H4 (cell line): ENCODE measurements around the gene TBL1XR1. TPM values are rescaled to one million over a fixed set of nuclear protein-coding genes. Genes with fewer than 3 reads are reported as not detected.

Source experiments
- DNase-seq: peaks from one replicate; pipeline ENCODE4 v3.0.0-alpha.2; 2015; ENCODE audit warnings: low spot score
- total RNA-seq: library from RNA; depleted of rRNA; stranded (reverse); fragments of >200 nt; shearing (Covaris generic); gene quantifications from 2 replicates; pipeline ENCODE4 v1.2.3, GENCODE V29; 2014

The TBL1XR1 gene
- total RNA-seq, 1 experiment from 2014 or later = 118 TPM

DNA sequence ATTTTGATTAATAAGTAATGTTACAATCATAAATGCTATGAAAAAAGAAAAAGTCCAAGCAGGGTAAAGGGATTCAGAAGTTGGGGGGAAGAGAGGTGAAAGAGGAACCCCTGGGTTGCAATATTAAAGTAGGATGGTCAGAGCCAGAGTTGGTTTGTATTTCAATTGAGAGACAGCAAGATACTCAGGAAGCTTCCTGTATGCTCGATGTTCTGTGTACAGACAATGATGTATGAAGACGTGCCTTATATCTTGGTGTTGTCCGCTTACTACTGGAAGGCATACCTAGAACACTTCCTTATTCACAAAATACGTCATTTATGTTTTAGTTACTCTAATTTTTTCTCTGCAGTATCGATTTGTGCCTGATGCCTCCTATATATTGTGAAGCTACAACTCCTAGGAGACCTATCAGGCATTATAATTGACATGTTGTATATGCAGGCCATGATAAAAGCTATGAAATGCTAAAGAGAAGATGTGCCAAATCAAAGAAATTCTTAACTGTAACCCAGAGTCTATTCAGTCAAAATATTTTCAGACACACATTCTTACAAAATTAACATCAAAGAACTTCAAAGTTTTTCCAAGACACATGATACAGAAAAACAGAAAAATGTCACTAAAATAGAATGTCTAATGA is 87.5 kb downstream of the TBL1XR1 start:
- no peak for DNase-seq

DNA sequence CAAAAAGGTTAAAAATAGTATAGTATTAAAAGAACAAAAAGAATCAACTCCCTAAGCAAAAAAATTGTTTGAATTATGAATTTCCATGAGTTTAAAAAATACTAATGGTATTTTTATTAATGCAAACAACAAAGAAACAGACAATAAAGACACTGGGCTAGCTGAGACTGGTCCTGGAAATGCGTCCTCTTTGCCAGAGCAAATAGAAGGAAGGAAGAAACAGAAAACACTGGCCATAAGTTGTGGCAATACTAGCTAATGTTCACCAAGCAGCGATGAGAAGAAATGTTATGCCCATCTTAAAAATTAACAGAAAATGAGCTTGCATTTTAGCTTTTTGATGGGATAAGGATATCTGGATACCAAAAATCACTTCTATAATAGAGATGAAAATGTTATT is 88.6 kb downstream of the TBL1XR1 start:
- no peak for DNase-seq

DNA sequence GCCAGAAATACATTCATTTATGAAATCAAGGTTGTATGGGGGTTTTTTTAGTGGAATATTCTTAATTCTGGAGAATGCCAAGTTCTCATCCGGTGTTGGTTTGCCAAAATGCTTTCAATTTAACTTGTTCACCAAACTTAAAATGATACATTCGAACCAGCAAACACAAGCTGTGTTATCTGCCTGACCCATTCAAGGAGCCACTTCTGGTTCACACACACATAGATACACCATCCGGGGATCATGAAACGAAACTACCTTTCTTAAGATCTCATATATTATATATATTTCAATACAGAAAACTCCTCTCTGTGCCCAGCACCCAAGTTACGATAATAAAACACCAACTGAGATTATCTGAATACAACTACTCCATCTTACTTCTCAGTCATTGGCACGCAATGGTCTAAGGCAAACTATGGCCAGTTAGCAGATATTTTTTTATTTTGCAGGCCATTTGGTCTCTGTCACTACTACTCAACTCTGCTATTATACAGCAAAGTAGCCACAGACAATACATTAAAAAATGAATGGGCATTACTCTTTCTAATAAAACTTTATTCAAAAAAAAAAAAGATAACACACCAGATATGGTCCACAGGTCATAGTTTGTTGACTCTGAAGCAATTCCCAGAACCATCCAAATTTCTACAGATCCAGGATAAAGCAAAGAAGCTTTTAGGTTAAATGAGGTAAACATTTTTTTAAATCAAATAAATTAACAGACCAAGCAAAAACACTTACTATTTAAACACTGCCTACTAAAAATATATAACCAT is 89.6 kb downstream of the TBL1XR1 start:
- no peak for DNase-seq

DNA sequence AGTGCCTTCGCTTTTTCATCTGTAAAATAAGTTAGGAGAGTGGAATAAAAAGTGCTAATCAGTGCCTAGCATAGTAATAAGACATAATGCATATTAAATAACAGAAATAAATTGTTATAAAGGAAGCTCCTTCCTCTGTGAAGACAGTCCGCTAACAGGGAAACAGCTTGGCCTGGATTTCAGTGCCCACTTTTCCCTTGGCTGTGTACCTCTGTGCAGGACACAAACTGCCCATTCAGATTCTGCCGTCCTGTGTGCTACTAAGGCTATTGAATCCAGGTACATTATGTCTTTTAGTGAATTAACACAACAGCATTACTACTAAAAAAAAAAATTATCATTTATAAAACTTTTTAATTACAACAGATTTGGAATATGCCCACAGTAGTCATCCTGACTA is 90.7 kb downstream of the TBL1XR1 start:
- no peak for DNase-seq

DNA sequence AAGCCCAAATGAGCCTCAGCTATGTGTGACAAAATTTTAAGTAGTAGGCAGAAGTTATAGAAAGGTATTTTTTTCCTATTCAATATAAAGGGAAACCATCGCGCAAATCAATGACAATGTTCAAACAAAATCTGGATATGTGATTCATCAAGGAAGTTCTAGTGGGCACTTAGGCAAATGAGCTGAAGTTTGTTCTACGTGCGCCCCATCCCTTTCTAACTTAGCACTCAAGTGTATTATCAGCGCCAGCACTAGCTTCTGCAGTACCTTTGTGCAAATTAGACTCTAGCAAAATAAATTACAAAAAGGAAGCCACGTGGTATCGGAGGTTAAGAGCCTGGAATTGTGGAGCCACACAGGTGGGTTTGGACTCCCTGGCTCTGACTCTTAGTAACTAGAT is 91.1 kb downstream of the TBL1XR1 start:
- DNase-seq = no peak

DNA sequence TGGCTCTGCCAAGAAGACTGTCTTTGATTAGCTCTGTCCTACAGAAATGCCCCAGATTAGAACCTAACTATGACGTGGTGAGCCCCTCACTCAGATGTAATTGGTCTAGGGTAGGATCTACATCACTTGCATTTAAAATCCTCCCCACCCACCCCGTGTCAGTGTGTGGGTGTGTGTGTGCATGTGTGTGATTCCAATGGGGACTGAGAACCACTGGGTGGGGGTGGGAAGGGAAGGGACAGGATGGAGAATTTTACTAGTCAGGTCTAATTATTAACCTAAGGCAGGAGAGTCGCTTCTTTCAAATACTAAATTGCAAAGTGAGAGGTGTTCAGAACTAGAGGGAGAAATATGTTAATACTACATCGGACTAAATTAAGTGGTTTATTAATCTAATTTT is 91.7 kb downstream of the TBL1XR1 start:
- DNase-seq = no peak

DNA sequence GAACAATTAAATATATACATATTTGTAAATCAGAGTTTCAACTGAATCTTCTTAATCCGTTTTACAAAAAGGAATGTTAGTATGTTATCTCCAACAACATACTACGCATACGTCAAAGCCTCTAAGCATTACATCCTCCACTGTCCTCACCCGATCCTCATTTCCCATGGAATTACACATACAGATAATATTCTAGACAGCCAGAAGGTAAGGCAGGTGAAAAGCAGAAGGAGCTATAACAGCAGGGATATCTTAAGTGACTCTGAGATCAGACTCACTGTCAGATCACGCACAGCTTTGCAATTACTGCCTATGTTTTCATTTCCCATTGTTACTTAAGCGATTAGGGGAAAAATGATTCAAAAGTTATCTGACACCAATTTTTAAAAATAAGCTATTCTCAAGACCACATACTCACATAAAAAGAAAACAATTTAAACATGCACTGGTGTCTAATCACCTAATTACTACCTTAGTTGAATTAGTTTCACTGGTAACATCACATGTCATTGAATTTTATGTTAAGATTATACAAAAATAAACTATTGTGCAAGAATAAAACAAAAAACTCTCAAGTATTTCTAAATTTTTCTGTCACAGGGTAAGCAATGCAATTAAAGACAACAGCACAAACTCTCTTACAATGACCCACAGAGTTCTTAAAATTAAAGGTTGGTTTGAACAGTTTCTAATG is 92.8 kb downstream of the TBL1XR1 start:
- DNase-seq = no peak

DNA sequence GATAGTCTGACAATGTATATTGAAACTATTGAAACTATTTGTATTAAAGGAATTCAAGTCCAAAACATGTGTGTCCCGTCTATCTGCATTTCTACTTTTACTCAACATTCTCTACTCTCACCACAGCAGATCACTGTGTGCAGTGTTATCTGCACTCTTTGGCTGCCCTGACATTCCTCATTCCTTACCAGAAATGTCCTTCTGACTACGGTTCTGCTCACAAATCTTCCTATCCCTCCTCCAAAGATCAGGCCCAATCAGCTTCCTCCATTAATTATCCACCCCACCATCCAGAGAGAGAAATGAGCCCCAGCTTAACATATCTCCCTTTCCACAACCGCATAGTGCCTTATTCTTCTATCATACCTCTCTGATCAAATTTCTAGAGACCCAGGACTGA is 94.7 kb downstream of the TBL1XR1 start:
- no peak for DNase-seq

DNA sequence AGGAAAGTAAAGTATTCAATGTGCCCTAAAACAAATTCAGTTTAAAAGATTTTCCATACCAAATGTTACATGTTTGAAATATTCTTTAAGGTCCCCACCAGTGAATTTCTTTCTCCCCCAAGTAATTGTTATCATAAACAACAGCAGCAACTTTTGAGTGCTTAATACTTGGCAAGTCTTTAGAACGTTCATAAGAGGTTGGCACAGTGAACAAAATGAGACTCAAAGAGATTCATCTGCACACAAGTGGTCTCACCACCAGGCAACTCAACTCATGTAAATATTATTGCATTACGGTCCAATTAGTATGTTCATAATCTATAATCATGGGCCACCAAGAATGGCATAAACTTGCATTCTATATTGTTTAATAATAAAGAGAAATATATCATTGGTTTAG is 98.7 kb downstream of the TBL1XR1 start:
- DNase-seq = no peak

DNA sequence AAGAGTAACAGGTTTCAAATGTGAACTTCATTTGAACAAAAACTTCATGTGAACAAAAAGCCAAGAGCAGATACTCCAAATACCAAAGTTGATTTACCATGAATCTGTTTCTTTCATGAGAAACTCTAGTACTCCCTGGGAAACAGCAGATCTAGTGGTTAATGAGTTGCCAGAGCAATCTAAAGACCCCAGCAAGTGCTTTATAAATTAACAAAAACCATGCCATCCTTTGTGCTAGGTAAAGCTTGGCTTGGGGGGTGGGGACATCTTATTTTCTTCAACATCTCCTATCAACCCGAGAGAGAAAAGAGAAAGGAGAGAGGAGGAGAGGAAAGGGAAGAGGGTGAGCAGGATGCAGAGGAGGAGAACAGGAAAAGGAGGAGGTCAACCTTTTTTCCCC is 100.7 kb downstream of the TBL1XR1 start:
- DNase-seq = no peak

DNA sequence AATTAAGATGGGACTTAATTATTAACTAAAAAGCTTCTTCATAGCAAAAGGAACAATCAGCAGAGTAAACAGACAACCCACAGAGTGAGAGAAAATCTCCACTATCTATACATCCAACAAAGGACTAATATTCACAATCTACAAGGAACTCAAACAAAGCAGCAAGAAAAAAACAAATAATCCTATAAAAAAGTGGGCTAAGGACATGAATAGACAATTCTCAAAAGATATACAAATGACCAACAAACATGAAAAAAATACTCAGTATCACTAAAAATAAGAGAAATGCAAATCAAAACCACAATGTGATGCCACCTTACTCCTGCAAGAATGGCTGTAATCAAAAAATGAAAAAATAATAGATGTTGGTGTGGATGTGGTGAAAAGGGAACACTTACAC is 103.3 kb downstream of the TBL1XR1 start:
- no peak for DNase-seq

DNA sequence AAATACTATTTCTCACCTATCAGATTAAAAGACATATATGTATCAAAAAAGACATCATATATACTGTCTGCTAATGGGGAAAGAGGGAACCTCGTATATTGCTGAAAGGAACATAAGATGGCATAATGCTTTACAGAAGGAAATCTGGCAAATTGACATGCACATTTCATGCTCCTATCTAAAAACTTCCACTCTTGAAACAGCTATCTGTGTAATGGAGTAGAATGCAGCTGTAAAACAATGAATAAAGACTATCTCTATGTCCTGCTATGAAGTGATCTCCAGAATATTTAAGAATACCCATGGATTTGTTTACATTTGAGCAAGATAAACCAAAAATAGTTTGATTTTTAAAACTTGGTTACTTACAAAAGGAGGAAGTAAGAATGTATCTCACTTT is 107.4 kb downstream of the TBL1XR1 start:
- no peak for DNase-seq

DNA sequence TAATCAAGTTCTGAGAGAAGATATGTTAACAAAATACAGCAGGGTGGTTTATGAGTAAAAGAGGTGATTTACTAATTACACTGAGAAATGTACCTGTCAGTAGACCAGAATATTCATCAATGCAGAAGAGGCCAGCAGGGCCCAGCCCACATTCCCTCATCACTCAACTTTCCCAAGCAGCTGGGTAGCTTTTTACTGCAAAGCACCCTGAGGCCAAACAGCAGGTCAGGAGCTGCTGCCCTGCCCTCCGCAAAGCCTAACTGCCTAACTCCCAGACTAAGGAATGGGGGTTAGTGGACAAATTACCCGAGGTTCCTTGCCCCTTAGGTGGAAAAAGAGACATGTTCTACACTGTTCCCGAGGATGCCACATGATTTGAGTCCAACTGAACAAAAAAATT is 108.2 kb downstream of the TBL1XR1 start:
- DNase-seq = no peak

DNA sequence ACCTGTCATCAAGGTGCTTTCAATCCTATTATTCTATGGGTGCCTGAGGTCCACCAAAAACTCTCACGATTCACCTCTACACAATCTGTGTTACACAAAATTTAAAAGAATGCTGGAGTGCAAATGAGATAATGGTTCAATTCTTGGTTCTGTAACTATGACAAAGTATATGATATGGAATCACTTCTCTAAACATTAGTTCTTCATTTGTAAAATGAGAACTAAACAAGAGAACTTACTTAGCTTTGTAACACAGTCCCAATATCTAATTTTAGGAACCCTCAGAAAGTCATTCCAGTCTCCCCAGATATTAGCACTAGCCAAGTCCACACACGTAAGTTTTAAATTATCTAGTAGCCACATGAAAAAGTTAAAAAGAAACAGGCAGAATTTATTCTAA is 111.5 kb downstream of the TBL1XR1 start:
- DNase-seq = no peak

DNA sequence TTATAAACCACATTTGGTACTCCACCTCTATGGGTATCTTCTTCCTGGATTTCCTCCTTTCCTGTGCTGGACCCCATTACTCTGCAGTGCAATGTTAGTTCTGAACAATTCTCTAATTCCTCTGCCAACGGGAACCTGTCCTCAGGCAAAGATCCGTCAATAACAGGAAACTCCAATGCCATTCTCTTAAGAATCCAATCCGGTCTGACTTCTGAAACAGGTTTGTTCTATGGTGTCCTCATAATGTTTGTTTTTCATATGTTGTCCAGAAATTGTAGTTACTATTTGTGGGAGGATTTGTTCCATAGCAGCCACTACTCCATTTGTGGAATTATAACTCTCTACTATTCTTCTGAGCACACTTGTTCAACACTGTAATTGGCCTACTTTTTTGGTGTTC is 112.7 kb downstream of the TBL1XR1 start:
- no peak for DNase-seq

DNA sequence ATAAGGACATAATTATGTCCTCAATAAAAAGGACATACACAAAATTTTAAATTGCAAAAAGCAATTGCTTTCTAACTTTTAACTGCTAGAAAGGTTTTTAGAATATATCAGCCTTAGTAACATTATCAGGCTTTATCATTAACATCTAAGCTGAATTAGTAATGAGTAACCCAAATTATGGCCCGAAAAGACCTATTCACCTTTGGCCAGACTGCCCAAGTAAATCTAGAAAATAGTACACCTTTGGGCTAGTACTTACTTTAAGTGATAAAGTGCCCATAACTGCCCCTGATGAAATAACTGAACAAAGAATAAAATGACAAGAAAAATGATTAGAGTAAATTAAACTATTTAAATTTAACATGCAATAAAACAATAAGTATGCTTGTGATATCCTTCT is 117.2 kb downstream of the TBL1XR1 start:
- no peak for DNase-seq

DNA sequence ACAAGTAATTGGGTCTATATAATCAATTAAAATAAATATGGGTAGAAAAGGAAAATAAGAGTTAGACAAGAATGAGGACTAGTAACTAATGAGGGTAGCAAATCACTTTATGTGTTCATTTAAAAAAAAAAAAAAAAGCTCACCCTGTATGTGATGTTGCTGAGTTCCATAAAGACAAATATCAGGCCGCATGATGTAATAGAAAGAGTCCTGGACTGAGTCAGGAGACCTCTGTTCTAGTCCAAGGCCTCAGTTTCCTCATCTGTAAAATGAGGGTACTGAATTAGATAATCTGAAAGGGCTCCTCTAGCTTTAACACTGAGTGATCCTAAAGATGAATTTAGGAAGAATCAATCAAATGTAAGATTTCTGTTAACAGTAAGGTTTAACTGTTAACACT is 117.6 kb downstream of the TBL1XR1 start:
- DNase-seq = no peak

DNA sequence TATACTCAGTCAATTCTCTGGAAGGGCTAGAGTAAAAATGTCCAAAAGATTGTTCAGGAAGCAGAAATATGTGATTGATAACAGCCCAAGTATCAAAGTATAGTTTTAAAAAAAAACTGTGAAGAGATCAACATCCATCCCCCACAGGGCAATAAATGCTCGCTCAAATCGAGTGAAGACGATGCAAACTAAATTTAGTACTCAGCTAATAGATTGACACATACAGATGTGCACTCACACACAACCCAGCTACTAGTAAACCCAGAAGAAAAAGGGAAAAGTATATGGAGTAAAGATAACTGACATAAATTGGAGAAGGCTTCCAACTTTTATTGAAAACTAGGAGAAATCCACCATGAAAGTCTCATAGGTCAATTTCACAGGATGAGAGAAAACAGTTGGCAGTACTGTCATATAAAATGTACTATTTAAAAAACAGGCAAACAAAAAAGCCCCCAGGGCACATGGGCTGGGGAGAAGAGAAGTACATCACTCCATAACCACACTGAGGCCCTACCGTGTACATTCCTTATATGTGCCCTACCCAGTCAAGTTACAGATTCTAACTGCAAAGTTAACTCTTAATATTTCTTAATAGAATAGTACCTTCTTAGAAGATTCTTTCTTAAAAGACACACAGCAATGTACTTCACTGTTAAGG is 125.7 kb downstream of the TBL1XR1 start:
- DNase-seq = no peak

DNA sequence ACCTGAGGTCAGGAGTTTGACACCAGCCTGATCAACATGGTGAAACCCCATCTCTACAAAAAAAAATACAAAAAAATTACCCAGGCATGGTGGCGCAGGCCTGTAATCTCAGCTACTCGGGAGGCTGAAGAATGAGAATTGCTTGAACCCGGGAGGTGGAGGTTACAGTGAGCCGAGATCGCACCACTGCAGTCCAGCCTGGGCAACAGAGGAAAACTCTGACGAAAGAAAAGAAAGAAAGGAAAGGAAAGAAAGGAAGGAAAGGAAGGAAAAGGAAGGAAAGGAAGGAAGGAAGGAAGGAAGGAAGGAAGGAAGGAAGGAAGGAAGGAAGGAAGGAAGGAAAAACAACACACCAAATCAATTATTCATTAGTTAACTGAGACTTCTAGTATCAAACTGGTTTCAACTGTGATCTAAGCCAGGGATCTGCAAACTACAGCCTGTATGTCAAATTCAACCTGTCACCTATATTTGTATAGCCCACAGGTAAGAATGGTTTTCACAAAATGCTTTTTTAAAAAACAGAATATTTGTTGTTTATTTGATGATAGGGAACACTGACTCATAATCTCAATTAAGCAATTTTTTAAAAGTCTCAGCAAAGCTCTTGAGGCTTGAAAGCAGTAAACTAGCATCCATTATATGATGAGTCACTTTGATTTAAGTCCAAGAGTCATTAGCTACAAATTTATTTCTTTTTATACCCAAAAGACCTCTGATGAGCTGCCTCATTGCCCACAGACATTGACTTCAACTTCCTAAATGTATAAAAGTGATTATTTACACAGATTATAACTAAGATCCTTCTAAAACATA is 127.6 kb downstream of the TBL1XR1 start:
- peak; percentile 39 for DNase-seq

DNA sequence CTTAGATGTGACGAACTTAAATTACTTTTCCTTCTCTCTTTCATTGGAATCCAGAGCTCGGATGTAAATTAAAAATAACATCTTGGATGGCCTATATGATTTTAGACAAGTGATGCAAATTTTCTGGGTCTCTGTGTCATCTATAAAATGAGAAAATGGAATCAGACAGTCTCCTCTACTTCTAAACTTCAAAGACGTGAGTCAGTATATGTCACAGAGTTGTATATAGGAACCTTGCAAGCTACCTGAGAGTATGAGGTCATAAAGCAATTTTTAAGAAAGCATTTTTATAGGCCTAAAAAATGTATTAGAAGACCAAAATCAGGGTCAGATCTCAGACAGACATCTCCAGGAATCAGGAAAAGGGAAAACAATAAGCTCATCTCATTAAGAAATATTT is 128.3 kb downstream of the TBL1XR1 start:
- no peak for DNase-seq

DNA sequence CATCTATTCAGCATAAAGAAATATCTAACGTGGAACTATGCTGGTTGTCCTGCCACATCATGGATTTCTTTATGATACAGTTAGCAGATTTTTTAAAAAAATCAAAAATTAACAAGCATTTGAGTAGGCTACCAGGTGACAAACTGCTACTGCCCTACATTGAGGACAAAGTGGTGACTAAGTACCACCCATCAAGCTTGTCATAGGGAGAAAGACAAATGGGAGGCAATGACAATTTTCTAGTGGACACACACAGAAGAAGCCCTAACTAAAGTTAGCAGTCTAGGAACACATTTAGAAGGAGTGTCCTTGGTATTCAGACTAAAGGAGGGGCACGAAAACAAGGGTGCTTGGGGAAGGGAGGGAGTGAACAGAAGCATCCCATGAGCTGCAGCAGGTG is 131.2 kb downstream of the TBL1XR1 start:
- no peak for DNase-seq
